ENCODE measurements around the gene DRC3. TPM values are rescaled to one million over a fixed set of nuclear protein-coding genes. Genes with fewer than 3 reads are reported as not detected.

Gene DRC3
- polyA plus RNA-seq, 1 donor from 2014 or later: 1.9 TPM

- Histone ChIP-seq H3K9me3 (ENCODE audit: low read length) (no peaks in the 10 kb centered on the region), H3K9ac (ENCODE audit: low read length) (no peak overlapping the region), H3K9me2 (ENCODE audit: insufficient read depth, low read length) (no peaks in the 10 kb centered on the region), H3K4me3 (ENCODE audit: low read length) (no peak overlapping the region), H2AFZ (ENCODE audit: low read depth, low read length) (no peak overlapping the region), H3K27ac (ENCODE audit: low read length) (no peak overlapping the region), H3K36me3 (ENCODE audit: insufficient read depth, low read length) (no peaks in the 10 kb centered on the region), H3F3A (ENCODE audit: insufficient read depth, low read length, poor library complexity, severe bottlenecking) (no peaks in the 10 kb centered on the region), H3K79me2 (replicated peaks; ENCODE audit: insufficient read depth, low read length) (no peaks in the 10 kb centered on the region), H3K27me3 (ENCODE audit: insufficient read depth, low read depth, low read length) (no peaks in the 10 kb centered on the region), H4K20me1 (ENCODE audit: insufficient read depth) (no peaks in the 10 kb centered on the region), H3K4me2 (ENCODE audit: low read length) (no peak overlapping the region)
- TF ChIP-seq TAF1 (IDR thresholded peaks at IDR 0.05; ENCODE audit: low read depth): no peak
- no peak for TF ChIP-seq CTCF (IDR thresholded peaks at IDR 0.05; ENCODE audit: poor library complexity, severe bottlenecking)
- TF ChIP-seq POLR2AphosphoS5 (IDR thresholded peaks at IDR 0.05): no peak
- no peak for TF ChIP-seq EP300 (conservative IDR thresholded peaks at IDR 0.05; ENCODE audit: poor library complexity, severe bottlenecking)
- no peak for TF ChIP-seq MXI1 (conservative IDR thresholded peaks at IDR 0.05; ENCODE audit: poor library complexity, severe bottlenecking)
- no peak for TF ChIP-seq RAD21 (conservative IDR thresholded peaks at IDR 0.05)
- TF ChIP-seq SMC3 (conservative IDR thresholded peaks at IDR 0.05; ENCODE audit: poor library complexity): no peak
These were observed 16.4 kb downstream of the DRC3 start for GRCh38 chr17:17989081-17989480.

GRCh38 chr17:17989618-17990017, 17.0 kb downstream of the DRC3 start:
- Histone ChIP-seq H3K4me2 (ENCODE audit: low read length) (no peak overlapping the region), H3K4me3 (ENCODE audit: low read length) (no peak overlapping the region), H3K79me2 (replicated peaks; ENCODE audit: insufficient read depth, low read length) (no peaks in the 10 kb centered on the region), H3K36me3 (ENCODE audit: insufficient read depth, low read length) (no peaks in the 10 kb centered on the region), H4K20me1 (ENCODE audit: insufficient read depth) (no peaks in the 10 kb centered on the region), H3K9me3 (ENCODE audit: low read length) (no peaks in the 10 kb centered on the region), H2AFZ (ENCODE audit: low read depth, low read length) (no peak overlapping the region), H3K9ac (ENCODE audit: low read length) (no peak overlapping the region), H3F3A (ENCODE audit: insufficient read depth, low read length, poor library complexity, severe bottlenecking) (no peaks in the 10 kb centered on the region), H3K27me3 (ENCODE audit: insufficient read depth, low read depth, low read length) (no peaks in the 10 kb centered on the region), H3K27ac (ENCODE audit: low read length) (no peak overlapping the region), H3K9me2 (ENCODE audit: insufficient read depth, low read length) (no peaks in the 10 kb centered on the region)
- TF ChIP-seq CTCF (IDR thresholded peaks at IDR 0.05; ENCODE audit: poor library complexity, severe bottlenecking) (no peak), TAF1 (IDR thresholded peaks at IDR 0.05; ENCODE audit: low read depth) (no peak), RAD21 (conservative IDR thresholded peaks at IDR 0.05) (no peak), POLR2AphosphoS5 (IDR thresholded peaks at IDR 0.05) (no peak), EP300 (conservative IDR thresholded peaks at IDR 0.05; ENCODE audit: poor library complexity, severe bottlenecking) (no peak), SMC3 (conservative IDR thresholded peaks at IDR 0.05; ENCODE audit: poor library complexity) (no peak)

- H3K27me3 ChIP-seq (ENCODE audit: insufficient read depth, low read depth, low read length): no peaks in the 10 kb centered on the region
- no peak overlapping the region for H3K27ac ChIP-seq (ENCODE audit: low read length)
- H3K36me3 ChIP-seq (ENCODE audit: insufficient read depth, low read length): no peaks in the 10 kb centered on the region
- H3F3A ChIP-seq (ENCODE audit: insufficient read depth, low read length, poor library complexity, severe bottlenecking): no peaks in the 10 kb centered on the region
- no peaks in the 10 kb centered on the region for H3K9me2 ChIP-seq (ENCODE audit: insufficient read depth, low read length)
- H3K9me3 ChIP-seq (ENCODE audit: low read length): no peaks in the 10 kb centered on the region
- H3K4me2 ChIP-seq (ENCODE audit: low read length): no peak overlapping the region
- no peaks in the 10 kb centered on the region for H3K79me2 ChIP-seq (replicated peaks; ENCODE audit: insufficient read depth, low read length)
- H3K9ac ChIP-seq (ENCODE audit: low read length): no peak overlapping the region
- H3K4me3 ChIP-seq (ENCODE audit: low read length): no peak overlapping the region
- no peaks in the 10 kb centered on the region for H4K20me1 ChIP-seq (ENCODE audit: insufficient read depth)
- no peak overlapping the region for H2AFZ ChIP-seq (ENCODE audit: low read depth, low read length)
- TF ChIP-seq SMC3 (conservative IDR thresholded peaks at IDR 0.05; ENCODE audit: poor library complexity) (no peak), MXI1 (conservative IDR thresholded peaks at IDR 0.05; ENCODE audit: poor library complexity, severe bottlenecking) (no peak), EZH2 (IDR thresholded peaks at IDR 0.05; ENCODE audit: borderline replicate concordance, insufficient read depth, low read length, poor library complexity, severe bottlenecking) (no peak), POLR2AphosphoS5 (IDR thresholded peaks at IDR 0.05) (no peak), EP300 (conservative IDR thresholded peaks at IDR 0.05; ENCODE audit: poor library complexity, severe bottlenecking) (no peak), CTCF (IDR thresholded peaks at IDR 0.05; ENCODE audit: poor library complexity, severe bottlenecking) (no peak), REST (IDR thresholded peaks at IDR 0.05; ENCODE audit: borderline replicate concordance) (no peak), RAD21 (conservative IDR thresholded peaks at IDR 0.05) (no peak), TAF1 (IDR thresholded peaks at IDR 0.05; ENCODE audit: low read depth) (no peak)
These were observed 17.6 kb downstream of the DRC3 start for GRCh38 chr17:17990282-17990681.

Data from neural cell (in vitro differentiated cells).